ENCODE results near the gene RIOK3. TPM values are rescaled to one million over a fixed set of nuclear protein-coding genes. Genes with fewer than 3 reads are reported as not detected.

RIOK3 gene
- total RNA-seq, 1 experiment from 2014 or later = 42.5 TPM

DNA sequence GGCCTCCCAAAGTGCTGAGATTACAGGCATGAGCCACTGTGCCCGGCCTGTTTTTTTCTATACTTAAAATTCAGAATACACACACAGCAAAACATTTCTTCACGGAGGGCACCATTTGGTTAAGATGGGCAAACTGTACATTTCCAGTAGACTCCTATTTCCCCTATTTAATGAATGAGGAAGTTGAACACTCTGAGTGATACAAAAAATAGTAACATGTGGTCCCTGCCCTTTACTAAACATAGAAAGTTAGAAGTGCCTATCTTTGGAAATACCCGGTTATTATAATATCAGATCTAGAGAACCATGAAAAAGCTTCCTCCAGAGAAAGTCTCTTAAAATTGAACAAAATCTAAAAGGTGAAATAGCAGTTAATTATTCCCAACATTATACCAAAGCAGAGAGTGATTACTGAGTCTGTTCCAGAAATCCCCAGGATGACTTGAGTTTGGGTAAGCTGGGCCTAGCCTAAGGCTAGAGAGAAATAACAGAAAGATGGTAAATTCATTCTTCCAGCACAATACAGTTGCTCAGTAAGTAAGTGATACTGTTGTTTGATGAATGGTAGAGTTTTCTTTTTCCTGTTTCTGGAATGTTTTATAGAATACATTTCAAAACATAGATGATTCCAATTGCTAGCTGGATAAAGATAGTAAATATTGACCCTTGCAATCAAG lies 26.9 kb downstream of the RIOK3 start:
- Histone ChIP-seq H3K9me3 (ENCODE audit: control insufficient read depth in 1 of 2, insufficient read depth in 1 of 2, low read depth in 1 of 2, low read length in 2 of 2) (no peaks in the 10 kb centered on the region), H3K4me1 (ENCODE audit: control insufficient read depth in 1 of 2, insufficient read depth in 2 of 2, low read length in 2 of 2) (no peaks in the 10 kb centered on the region), H3K27me3 (ENCODE audit: insufficient read depth, low read length) (no peaks in the 10 kb centered on the region), H3K79me2 (ENCODE audit: insufficient read depth, low read length) (no peaks in the 10 kb centered on the region), H3K36me3 (ENCODE audit: control insufficient read depth in 1 of 2, insufficient read depth in 2 of 2, low read length in 2 of 2) (peaks cover 30 to 53% of the 10 kb centered on the region in 2 experiments), H3K27ac (ENCODE audit: low read depth, low read length) (no peak overlapping the region), H3K9me2 (ENCODE audit: insufficient read depth) (no peaks in the 10 kb centered on the region), H3K4me3 (replicated peaks in 1 of 2; ENCODE audit: low read depth in 1 of 2, low read length in 2 of 2) (no peak overlapping the region), H2AFZ (ENCODE audit: low read depth, low read length, poor library complexity, severe bottlenecking) (no peak overlapping the region), H3K9ac (ENCODE audit: low read length) (no peak overlapping the region), H4K20me1 (ENCODE audit: insufficient read depth) (no peaks in the 10 kb centered on the region), H3K4me2 (ENCODE audit: low read length) (no peak overlapping the region)
- ATAC-seq (no peak), DNase-seq (ENCODE audit: low read depth, low spot score) (no peak)
- CTCF ChIA-PET = no interaction called here
- RAD21 ChIA-PET (ENCODE audit: low non-redundant PET in 1 of 2, low total read pairs in 2 of 2, uncharacterized antibody in 2 of 2, unreplicated experiment in 2 of 2) = no interaction called here
- TF ChIP-seq CBX3 (IDR thresholded peaks at IDR 0.05; ENCODE audit: low read depth) (no peak), MAX (IDR thresholded peaks at IDR 0.05) (no peak), SIN3A (IDR thresholded peaks at IDR 0.05; ENCODE audit: low read depth) (no peak), TCF7L2 (IDR thresholded peaks at IDR 0.05; ENCODE audit: borderline replicate concordance, extremely low read depth, insufficient read depth, insufficient read length) (no peak), ZBTB33 (IDR thresholded peaks at IDR 0.05; ENCODE audit: extremely low read depth, insufficient replicate concordance, low read length) (no peak), POLR2AphosphoS5 (IDR thresholded peaks at IDR 0.05; ENCODE audit: low read depth, low read length) (no peak)
- TF ChIP-seq, protein P1, sequence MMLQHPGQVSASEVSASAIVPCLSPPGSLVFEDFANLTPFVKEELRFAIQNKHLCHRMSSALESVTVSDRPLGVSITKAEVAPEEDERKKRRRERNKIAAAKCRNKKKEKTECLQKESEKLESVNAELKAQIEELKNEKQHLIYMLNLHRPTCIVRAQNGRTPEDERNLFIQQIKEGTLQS (IDR thresholded peaks at IDR 0.05) = no peak
- BruUV-seq (replicated peaks) = no TSS peak
- intact Hi-C loops (cut with micrococcal nuclease) = no loop called here
- POLR2A ChIA-PET = no interaction called here

Measured in HCT116 (cell line).